ENCODE data around the gene REPS2. TPM values are rescaled to one million over a fixed set of nuclear protein-coding genes. Genes with fewer than 3 reads are reported as not detected.

The REPS2 gene
- 4.7 TPM for total RNA-seq

DNA sequence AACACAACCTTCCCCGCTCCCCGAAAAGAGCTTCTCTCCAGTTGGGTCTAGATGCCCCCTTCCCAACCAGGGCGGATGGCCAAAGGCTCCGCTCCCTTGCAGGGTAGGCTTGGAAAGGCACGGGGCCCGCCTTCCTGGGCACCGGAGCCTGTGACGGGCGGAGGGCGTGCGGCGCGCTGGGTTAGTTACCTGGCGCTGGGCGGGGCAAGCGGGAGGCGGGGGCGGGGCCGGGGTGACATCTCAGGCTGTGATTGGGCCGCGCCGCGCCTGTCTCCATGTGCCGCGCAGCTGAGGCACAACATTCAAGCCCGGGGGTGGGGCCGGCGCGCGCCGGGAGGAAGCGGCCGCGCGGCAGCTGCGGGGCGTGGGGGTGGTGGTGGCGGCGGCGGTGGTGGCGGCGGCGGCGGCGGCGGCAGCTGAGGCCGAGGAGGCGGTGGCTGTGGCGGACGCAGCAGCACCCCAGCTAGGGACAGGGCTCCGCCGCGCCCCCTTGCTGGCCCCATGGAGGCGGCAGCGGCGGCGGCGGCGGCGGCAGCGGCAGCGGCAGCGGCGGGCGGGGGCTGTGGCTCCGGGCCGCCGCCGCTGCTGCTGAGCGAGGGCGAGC lies at the start of gene REPS2:
Gene REPS2, plus strand, starts transcription at position 298 of the 604 bp plus-strand sequence. Its CDS starts 204 bp downstream, at position 502.
- H3K4me1 ChIP-seq = no peaks in the 10 kb centered on the region
- TF ChIP-seq, protein P1, sequence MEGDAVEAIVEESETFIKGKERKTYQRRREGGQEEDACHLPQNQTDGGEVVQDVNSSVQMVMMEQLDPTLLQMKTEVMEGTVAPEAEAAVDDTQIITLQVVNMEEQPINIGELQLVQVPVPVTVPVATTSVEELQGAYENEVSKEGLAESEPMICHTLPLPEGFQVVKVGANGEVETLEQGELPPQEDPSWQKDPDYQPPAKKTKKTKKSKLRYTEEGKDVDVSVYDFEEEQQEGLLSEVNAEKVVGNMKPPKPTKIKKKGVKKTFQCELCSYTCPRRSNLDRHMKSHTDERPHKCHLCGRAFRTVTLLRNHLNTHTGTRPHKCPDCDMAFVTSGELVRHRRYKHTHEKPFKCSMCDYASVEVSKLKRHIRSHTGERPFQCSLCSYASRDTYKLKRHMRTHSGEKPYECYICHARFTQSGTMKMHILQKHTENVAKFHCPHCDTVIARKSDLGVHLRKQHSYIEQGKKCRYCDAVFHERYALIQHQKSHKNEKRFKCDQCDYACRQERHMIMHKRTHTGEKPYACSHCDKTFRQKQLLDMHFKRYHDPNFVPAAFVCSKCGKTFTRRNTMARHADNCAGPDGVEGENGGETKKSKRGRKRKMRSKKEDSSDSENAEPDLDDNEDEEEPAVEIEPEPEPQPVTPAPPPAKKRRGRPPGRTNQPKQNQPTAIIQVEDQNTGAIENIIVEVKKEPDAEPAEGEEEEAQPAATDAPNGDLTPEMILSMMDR (IDR thresholded peaks at IDR 0.05) = no peak
- intact Hi-C loops (cut with DNase I) = no loop called here
- H3K4me3 ChIP-seq = peak within 1 kb of the TSS; percentile 65 to 76
- H3K27me3 ChIP-seq = no peaks in the 10 kb centered on the region
- DNase-seq (ENCODE audit: low spot score in 2 of 2) = peak; percentile 53 to 89
- H3K27ac ChIP-seq = peak within 1 kb of the TSS in 1 of 2 donors; percentile 48
- H3K9me3 ChIP-seq = peaks cover 0 to 8% of the 10 kb centered on the region in 2 donors
- H3K36me3 ChIP-seq = no peaks in the 10 kb centered on the region

DNA sequence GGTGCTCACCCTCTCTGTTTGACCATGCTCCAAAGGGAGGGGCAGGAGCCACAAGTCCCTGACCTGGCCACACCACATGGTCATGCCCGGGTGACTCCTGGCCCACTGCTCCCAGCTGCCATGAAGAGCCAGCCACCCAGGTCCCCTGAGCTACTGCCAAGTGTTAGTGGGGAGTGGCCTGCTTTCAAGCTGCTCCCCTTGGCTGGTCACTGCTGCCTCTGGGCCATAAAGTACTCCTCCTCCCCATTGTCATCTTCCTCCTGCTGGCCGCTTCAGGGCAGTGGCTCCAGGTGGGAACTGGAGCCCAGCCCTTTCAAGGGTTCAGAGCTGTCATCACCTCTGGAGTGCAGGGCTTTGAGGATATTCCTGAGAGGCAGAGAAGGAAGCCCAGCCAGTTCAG lies 49.0 kb upstream of the REPS2 start:
- intact Hi-C loops (cut with DNase I) = no loop called here
- H3K27ac ChIP-seq = no peak overlapping the region
- H3K9me3 ChIP-seq = no peaks in the 10 kb centered on the region
- DNase-seq (ENCODE audit: low spot score in 2 of 2) = no peak
- H3K36me3 ChIP-seq = no peaks in the 10 kb centered on the region
- no peaks in the 10 kb centered on the region for H3K27me3 ChIP-seq
- H3K4me1 ChIP-seq = no peaks in the 10 kb centered on the region
- H3K4me3 ChIP-seq = no peak overlapping the region
- TF ChIP-seq, protein P1 (IDR thresholded peaks at IDR 0.05) = no peak

DNA sequence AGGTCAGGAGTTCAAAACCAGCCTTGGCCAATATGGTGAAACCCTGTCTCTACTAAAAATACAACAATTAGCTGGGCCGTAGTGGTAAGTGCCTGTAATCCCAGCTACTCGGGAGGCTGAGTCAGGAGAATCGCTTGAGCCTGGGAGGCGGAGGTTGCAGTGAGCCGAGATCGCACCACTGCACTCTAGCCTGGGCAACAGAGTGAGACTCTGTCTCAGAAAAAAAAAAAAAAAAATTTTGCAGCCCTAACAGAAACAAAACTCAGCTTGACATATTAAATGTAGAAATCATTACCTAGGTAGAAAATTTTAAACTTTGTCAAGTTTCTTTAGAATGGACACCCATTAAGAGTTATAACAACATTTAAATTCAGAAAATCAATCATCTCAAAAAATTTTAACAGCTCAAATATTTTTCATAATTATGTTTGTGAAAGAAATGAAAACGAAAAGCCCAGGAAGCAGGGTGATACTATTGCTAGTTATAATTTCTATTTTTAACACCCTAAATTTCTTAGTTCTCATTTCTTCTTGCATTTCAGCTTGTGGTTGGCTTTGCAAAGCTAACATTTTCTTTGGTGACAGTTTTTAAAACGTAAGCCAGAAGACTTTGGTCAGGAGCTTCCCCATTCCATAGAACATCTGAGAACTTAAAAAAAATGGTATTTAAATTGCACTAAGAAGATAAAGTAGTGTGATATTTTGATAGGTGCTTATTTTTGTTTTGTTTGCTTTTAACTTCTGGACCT lies 43.0 kb upstream of the REPS2 start:
- H3K4me1 ChIP-seq = no peaks in the 10 kb centered on the region
- no peak overlapping the region for H3K4me3 ChIP-seq
- no peak for DNase-seq (ENCODE audit: low spot score in 2 of 2)
- TF ChIP-seq, protein P1 (IDR thresholded peaks at IDR 0.05) = no peak
- intact Hi-C loops (cut with DNase I) = no loop called here
- no peaks in the 10 kb centered on the region for H3K27me3 ChIP-seq
- H3K36me3 ChIP-seq = no peaks in the 10 kb centered on the region
- no peaks in the 10 kb centered on the region for H3K9me3 ChIP-seq
- H3K27ac ChIP-seq = no peak overlapping the region

GRCh38 chrX:16910376-16910775 lies 36.1 kb upstream of the REPS2 start:
- Histone ChIP-seq H3K9me3 (no peaks in the 10 kb centered on the region), H3K4me1 (no peaks in the 10 kb centered on the region), H3K27me3 (no peaks in the 10 kb centered on the region), H3K36me3 (no peaks in the 10 kb centered on the region), H3K4me3 (no peak overlapping the region), H3K27ac (no peak overlapping the region)
- no peak for DNase-seq (ENCODE audit: low spot score in 2 of 2)
- intact Hi-C loops (cut with DNase I) = no loop called here
- TF ChIP-seq, protein P1 (IDR thresholded peaks at IDR 0.05) = no peak

GRCh38 chrX:16914058-16914457 lies 32.4 kb upstream of the REPS2 start:
- no peaks in the 10 kb centered on the region for H3K9me3 ChIP-seq
- TF ChIP-seq, protein P1 (IDR thresholded peaks at IDR 0.05) = no peak
- intact Hi-C loops (cut with DNase I) = no loop called here
- no peak overlapping the region for H3K4me3 ChIP-seq
- no peaks in the 10 kb centered on the region for H3K36me3 ChIP-seq
- H3K4me1 ChIP-seq = no peaks in the 10 kb centered on the region
- DNase-seq (ENCODE audit: low spot score in 2 of 2) = no peak
- H3K27me3 ChIP-seq = no peaks in the 10 kb centered on the region
- H3K27ac ChIP-seq = no peak overlapping the region
